ENCODE data around the gene CAST.

DNA sequence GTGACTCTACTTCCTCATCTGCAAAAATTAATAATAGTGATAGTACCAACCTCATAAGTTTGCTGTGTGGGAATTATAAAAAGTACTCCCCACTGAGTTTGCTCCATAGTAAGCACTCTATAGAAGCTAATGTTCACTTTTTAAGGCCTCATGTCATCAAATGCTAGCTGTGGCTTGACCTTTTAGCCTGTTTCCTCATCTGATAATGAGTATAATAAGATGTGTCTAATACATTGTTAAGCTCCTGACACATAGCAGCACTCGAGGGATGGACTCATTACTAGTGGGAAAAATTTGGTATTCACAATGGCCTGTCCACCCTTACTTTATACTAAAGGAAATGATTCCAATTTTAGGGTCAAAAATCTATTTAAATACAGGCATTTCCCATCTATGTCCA, 26.1 kb upstream of the CAST start:
- TF ChIP-seq, protein P1, sequence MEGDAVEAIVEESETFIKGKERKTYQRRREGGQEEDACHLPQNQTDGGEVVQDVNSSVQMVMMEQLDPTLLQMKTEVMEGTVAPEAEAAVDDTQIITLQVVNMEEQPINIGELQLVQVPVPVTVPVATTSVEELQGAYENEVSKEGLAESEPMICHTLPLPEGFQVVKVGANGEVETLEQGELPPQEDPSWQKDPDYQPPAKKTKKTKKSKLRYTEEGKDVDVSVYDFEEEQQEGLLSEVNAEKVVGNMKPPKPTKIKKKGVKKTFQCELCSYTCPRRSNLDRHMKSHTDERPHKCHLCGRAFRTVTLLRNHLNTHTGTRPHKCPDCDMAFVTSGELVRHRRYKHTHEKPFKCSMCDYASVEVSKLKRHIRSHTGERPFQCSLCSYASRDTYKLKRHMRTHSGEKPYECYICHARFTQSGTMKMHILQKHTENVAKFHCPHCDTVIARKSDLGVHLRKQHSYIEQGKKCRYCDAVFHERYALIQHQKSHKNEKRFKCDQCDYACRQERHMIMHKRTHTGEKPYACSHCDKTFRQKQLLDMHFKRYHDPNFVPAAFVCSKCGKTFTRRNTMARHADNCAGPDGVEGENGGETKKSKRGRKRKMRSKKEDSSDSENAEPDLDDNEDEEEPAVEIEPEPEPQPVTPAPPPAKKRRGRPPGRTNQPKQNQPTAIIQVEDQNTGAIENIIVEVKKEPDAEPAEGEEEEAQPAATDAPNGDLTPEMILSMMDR (IDR thresholded peaks at IDR 0.05; ENCODE audit: borderline replicate concordance, extremely low read depth, low read length, poor library complexity, severe bottlenecking), result no peak
- no peak for TF ChIP-seq EZH2 (IDR thresholded peaks at IDR 0.05; ENCODE audit: borderline replicate concordance, low read depth, low read length, severe bottlenecking)

All from DND-41 (cell line).